SK-N-SH (cell line): ENCODE data around the gene ANKRD39. TPM values are rescaled to one million over a fixed set of nuclear protein-coding genes. Genes with fewer than 3 reads are reported as not detected.

Source experiments
- CTCF ChIA-PET: fragments of 300-600, 350-600 bp; formaldehyde crosslinking; extraction: SDS; loops from one replicate; lab custom pipeline; 2021; lab: Yijun Ruan, JAX
- POLR2A ChIA-PET: fragments of 350-600 bp; sonication (Branson Sonifier 250); formaldehyde crosslinking; extraction: SDS; loops from one replicate; lab custom pipeline; 2020; ENCODE audit warnings: antibody characterized with exemption, inconsistent platforms; lab: Yijun Ruan, JAX
- DNase-seq: peaks from one replicate; pipeline ENCODE4 v3.0.0; 2012
- H2AFZ ChIP-seq: fragments of 200-600 bp; sonication (generic); 2 replicates; pipeline ENCODE4 v1.8.1; 2016; ENCODE audit warnings: antibody characterized with exemption, mild to moderate bottlenecking, low read depth
- H3F3A ChIP-seq: fragments of 200-600 bp; sonication (generic); replicated peaks from 2 replicates; pipeline ENCODE3; 2016; ENCODE audit warnings: antibody characterized with exemption, mild to moderate bottlenecking; ENCODE audit not compliant: insufficient read depth
- H3K27ac ChIP-seq, 2 experiments: fragments of 200-500 bp in 1 of 2; fragments of 200-600 bp in 1 of 2; sonication (Bioruptor generic) in 1 of 2; sonication (generic), shearing (Covaris generic) in 1 of 2; 2 replicates each; pipeline versions ENCODE4 v1.5.1 to v1.6.1; 2014 to 2016; ENCODE audit warnings: low read depth in 2 of 2, inconsistent platforms in 1 of 2, low read length in 1 of 2, mild to moderate bottlenecking in 1 of 2, mixed read lengths in 1 of 2
- H3K27me3 ChIP-seq: fragments of 200-600 bp; sonication (generic), shearing (Covaris generic); 2 replicates; pipeline ENCODE4 v1.6.1; 2016; ENCODE audit warnings: mixed run types; ENCODE audit not compliant: insufficient read depth
- H3K36me3 ChIP-seq, 2 experiments: fragments of 200-500 bp in 1 of 2; fragments of 200-600 bp in 1 of 2; sonication (Bioruptor generic) in 1 of 2; sonication (generic) in 1 of 2; replicated peaks in 1 of 2; 2 replicates each; pipeline versions ENCODE3 to v1.5.1; 2014 to 2016; ENCODE audit warnings: low read length in 1 of 2, mild to moderate bottlenecking in 1 of 2; ENCODE audit not compliant: insufficient read depth in 2 of 2, control insufficient read depth in 1 of 2
- H3K4me1 ChIP-seq, 2 experiments: fragments of 200-500 bp in 1 of 2; fragments of 200-600 bp in 1 of 2; sonication (Bioruptor generic) in 1 of 2; sonication (generic), shearing (Covaris generic) in 1 of 2; 2 replicates each; pipeline versions ENCODE4 v1.5.1 to v1.6.1; 2014 to 2016; ENCODE audit warnings: low read depth in 1 of 2, low read length in 1 of 2, mixed run types in 1 of 2; ENCODE audit not compliant: insufficient read depth in 2 of 2, control insufficient read depth in 1 of 2
- H3K4me2 ChIP-seq: fragments of 200-600 bp; sonication (generic), shearing (Covaris generic); 2 replicates; pipeline ENCODE4 v1.6.1; 2017; ENCODE audit warnings: mixed run types
- H3K4me3 ChIP-seq, 2 experiments: fragments of 200-500 bp in 1 of 2; fragments of 200-600 bp in 1 of 2; sonication (Bioruptor generic) in 1 of 2; sonication (generic), shearing (Covaris generic) in 1 of 2; 2 replicates each; pipeline versions ENCODE4 v1.5.1 to v1.8.1; 2014 to 2016; ENCODE audit warnings: low read depth in 2 of 2, inconsistent platforms in 1 of 2, low read length in 1 of 2, mild to moderate bottlenecking in 1 of 2, mixed read lengths in 1 of 2, moderate library complexity in 1 of 2
- H3K79me2 ChIP-seq: fragments of 200-600 bp; sonication (generic); 2 replicates; pipeline ENCODE4 v1.8.1; 2017; ENCODE audit warnings: mild to moderate bottlenecking; ENCODE audit not compliant: insufficient read depth
- H3K9ac ChIP-seq: fragments of 200-600 bp; sonication (generic); 2 replicates; pipeline ENCODE4 v1.6.1; 2017; ENCODE audit warnings: mixed run types
- H3K9me2 ChIP-seq: fragments of 200-600 bp; sonication (generic); 2 replicates; pipeline ENCODE4 v1.6.1; 2017; ENCODE audit warnings: mixed run types
- H3K9me3 ChIP-seq: fragments of 200-600 bp; sonication (generic); 2 replicates; pipeline ENCODE4 v1.6.1; 2017; ENCODE audit warnings: mixed run types, mild to moderate bottlenecking, moderate library complexity
- H4K20me1 ChIP-seq: fragments of 200-600 bp; sonication (generic); 2 replicates; pipeline ENCODE4 v1.6.1; 2017; ENCODE audit warnings: mild to moderate bottlenecking, mixed run types; ENCODE audit not compliant: insufficient read depth
- CHD2 ChIP-seq: fragments of 150-350 bp; IDR thresholded peaks from 2 replicates; pipeline ENCODE4 v1.6.1; 2018; ENCODE audit warnings: low read length; ENCODE audit not compliant: partially characterized antibody
- ELF1 ChIP-seq: IDR thresholded peaks from 2 replicates; pipeline ENCODE4 v1.4.0; 2012
- EP300 ChIP-seq, 2 experiments: IDR thresholded peaks; 2 replicates each; pipeline versions ENCODE4 v1.4.0 to v1.6.1; 2012; ENCODE audit warnings: borderline replicate concordance in 1 of 2, low read depth in 1 of 2, low read length in 1 of 2
- EZH2phosphoT487 ChIP-seq: fragments of 200-600 bp; sonication (generic); IDR thresholded peaks from 2 replicates; pipeline ENCODE4 v1.6.1; 2017; ENCODE audit warnings: low read depth, mixed run types, mild to moderate bottlenecking, antibody characterized with exemption, moderate library complexity, borderline replicate concordance
- FOXJ3 ChIP-seq: sonication (generic); formaldehyde crosslinking; IDR thresholded peaks from 2 replicates; pipeline ENCODE4 v1.5.1; 2020; ENCODE audit warnings: mild to moderate bottlenecking, missing genetic modification reagents
- FOXM1 ChIP-seq: IDR thresholded peaks from 2 replicates; pipeline ENCODE4 v1.4.0; 2012; ENCODE audit warnings: low read depth, mild to moderate bottlenecking
- JUND ChIP-seq: IDR thresholded peaks from 2 replicates; pipeline ENCODE4 v1.4.0; 2012
- RAD21 ChIP-seq: IDR thresholded peaks from 2 replicates; pipeline ENCODE4 v1.6.1; 2012; ENCODE audit warnings: mild to moderate bottlenecking, low read length
- RCOR1 ChIP-seq: fragments of 150-350 bp; IDR thresholded peaks from 2 replicates; pipeline ENCODE4 v1.6.1; 2017; ENCODE audit warnings: antibody characterized with exemption, low read length
- RXRA ChIP-seq: IDR thresholded peaks from 2 replicates; pipeline ENCODE4 v1.4.0; 2012; ENCODE audit warnings: low read depth, mild to moderate bottlenecking, borderline replicate concordance
- SMC3 ChIP-seq: IDR thresholded peaks from 2 replicates; pipeline ENCODE4 v1.6.1; 2012; ENCODE audit warnings: low read depth, low read length, improper control_type of control experiment
- TEAD4 ChIP-seq: IDR thresholded peaks from 2 replicates; pipeline ENCODE4 v1.4.0; 2012; ENCODE audit warnings: mild to moderate bottlenecking, borderline replicate concordance; ENCODE audit not compliant: insufficient read depth
- YY1 ChIP-seq: IDR thresholded peaks from 2 replicates; pipeline ENCODE4 v1.4.0; 2012; ENCODE audit warnings: low read depth, mild to moderate bottlenecking
- WGBS: methylation state at CpG from one replicate; pipeline ENCODE4 v1.1.6; 2017; ENCODE audit warnings: low lambda C conversion rate; 5-methylcytosine and 5-hydroxymethylcytosine counted together
- polyA plus RNA-seq, 3 experiments: library from polyadenylated mRNA; depleted of rRNA; stranded (reverse); fragments of >200 nt; gene quantifications; 2 replicates each; pipeline ENCODE4 v1.2.3, GENCODE V29; 2012
- TF ChIP-seq, protein P1 (sequence below): IDR thresholded peaks from 2 replicates; pipeline ENCODE4 v1.4.0; 2012; ENCODE audit warnings: low read depth
- TF ChIP-seq, protein P2 (sequence below): IDR thresholded peaks from 2 replicates; pipeline ENCODE4 v1.4.0; 2012; ENCODE audit warnings: low read depth, borderline replicate concordance
- TF ChIP-seq, protein P3 (sequence below): IDR thresholded peaks from 2 replicates; pipeline ENCODE4 v1.6.1; 2012; ENCODE audit warnings: mild to moderate bottlenecking, low read depth, low read length, moderate library complexity

Gene ANKRD39
- polyA plus RNA-seq, 1 of the 3 experiments (the other 2 are of a cell fraction), result 11.8 TPM

DNA sequence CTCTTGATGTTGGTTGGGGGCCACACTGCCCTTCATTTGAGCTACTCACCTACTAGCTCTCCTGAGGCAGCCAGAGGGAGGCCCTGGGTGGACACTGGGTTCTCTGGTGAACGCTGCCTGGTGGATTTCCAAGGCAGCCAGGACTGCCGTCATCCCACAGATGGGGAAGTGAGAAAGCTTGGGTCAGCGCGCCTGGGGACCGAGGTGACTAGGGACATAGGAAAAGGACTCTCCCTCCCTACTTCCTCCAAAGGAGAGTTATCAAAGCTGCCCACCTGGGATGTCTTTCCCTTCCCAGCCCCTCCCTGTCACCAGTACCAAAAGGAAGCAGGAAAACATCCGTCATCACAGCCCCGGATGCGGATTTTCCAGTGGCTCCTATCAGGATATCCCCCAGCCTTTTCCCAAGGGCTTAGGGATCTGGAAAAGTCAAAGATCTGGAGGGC, 15.9 kb upstream of the ANKRD39 start (continued):
- TF ChIP-seq, protein P1, sequence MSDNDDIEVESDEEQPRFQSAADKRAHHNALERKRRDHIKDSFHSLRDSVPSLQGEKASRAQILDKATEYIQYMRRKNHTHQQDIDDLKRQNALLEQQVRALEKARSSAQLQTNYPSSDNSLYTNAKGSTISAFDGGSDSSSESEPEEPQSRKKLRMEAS, result no peak
- TF ChIP-seq SMC3 (no peak), EZH2phosphoT487 (no peak)

DNA sequence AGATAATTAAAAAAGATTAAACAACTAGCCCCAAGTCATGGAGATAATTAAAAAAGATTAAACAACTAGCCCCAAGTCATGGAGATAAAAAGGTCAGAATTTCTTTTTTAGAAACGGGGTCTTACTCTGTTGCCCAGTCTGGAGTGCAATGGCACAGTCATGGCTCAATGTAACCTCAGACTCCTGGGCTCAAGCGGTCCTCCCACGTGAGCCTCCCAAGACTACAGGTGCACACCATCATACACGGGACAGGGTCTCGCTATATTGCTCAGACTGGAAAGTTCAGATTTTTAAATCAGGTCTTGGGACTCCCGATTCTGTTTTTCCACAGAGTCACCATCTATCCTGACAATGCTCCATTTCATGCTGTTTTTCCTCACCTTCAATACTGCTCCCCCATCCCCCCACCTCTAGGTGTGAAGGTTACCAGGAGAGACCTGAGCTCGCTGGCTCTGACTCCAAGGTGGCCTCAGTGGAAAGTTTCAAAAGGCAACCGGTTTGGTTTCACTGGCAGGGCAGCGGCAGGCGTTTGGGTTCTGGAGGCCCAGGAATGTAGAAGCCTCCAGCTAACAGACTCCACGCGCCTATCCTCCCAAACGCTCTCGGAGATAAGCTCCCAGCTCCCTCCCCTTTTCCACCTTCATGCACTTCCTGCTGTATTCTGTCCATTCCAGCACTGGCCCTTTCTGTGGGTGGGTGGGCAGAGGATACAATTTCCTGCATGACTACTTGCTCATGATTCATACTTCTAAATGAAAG, 15.0 kb upstream of the ANKRD39 start:
- 81% methylated on average over 13 of the region's 14 CpGs for WGBS
- Histone ChIP-seq H2AFZ (no peak overlapping the region), H3K36me3 (no peaks in the 10 kb centered on the region), H3K27me3 (no peaks in the 10 kb centered on the region), H3K4me3 (no peak overlapping the region), H4K20me1 (no peaks in the 10 kb centered on the region; the same call in 1 of the 2 replicates), H3K9ac (no peak overlapping the region), H3K4me1 (peaks cover 9 to 47% of the 10 kb centered on the region in 2 experiments; a peak in 2 of 4 replicates), H3K9me2 (no peaks in the 10 kb centered on the region), H3K4me2 (no peak overlapping the region), H3F3A (no peaks in the 10 kb centered on the region), H3K79me2 (peaks cover 14% of the 10 kb centered on the region), H3K9me3 (no peaks in the 10 kb centered on the region), H3K27ac (no peak overlapping the region)
- POLR2A ChIA-PET, result no interaction called here
- TF ChIP-seq FOXJ3 (CRISPR knock-in tag) (no peak), ELF1 (no peak), YY1 (no peak), EP300 (IDR thresholded peaks at IDR 0.05; ENCODE audit: borderline replicate concordance in 1 of 2, low read depth in 1 of 2, low read length in 1 of 2) (no peak), CHD2 (no peak), TEAD4 (no peak), JUND (no peak), RCOR1 (no peak), RXRA (no peak), RAD21 (no peak), FOXM1 (no peak)
- TF ChIP-seq, protein P2, sequence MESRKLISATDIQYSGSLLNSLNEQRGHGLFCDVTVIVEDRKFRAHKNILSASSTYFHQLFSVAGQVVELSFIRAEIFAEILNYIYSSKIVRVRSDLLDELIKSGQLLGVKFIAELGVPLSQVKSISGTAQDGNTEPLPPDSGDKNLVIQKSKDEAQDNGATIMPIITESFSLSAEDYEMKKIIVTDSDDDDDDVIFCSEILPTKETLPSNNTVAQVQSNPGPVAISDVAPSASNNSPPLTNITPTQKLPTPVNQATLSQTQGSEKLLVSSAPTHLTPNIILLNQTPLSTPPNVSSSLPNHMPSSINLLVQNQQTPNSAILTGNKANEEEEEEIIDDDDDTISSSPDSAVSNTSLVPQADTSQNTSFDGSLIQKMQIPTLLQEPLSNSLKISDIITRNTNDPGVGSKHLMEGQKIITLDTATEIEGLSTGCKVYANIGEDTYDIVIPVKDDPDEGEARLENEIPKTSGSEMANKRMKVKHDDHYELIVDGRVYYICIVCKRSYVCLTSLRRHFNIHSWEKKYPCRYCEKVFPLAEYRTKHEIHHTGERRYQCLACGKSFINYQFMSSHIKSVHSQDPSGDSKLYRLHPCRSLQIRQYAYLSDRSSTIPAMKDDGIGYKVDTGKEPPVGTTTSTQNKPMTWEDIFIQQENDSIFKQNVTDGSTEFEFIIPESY, result no peak
- TF ChIP-seq, protein P3, sequence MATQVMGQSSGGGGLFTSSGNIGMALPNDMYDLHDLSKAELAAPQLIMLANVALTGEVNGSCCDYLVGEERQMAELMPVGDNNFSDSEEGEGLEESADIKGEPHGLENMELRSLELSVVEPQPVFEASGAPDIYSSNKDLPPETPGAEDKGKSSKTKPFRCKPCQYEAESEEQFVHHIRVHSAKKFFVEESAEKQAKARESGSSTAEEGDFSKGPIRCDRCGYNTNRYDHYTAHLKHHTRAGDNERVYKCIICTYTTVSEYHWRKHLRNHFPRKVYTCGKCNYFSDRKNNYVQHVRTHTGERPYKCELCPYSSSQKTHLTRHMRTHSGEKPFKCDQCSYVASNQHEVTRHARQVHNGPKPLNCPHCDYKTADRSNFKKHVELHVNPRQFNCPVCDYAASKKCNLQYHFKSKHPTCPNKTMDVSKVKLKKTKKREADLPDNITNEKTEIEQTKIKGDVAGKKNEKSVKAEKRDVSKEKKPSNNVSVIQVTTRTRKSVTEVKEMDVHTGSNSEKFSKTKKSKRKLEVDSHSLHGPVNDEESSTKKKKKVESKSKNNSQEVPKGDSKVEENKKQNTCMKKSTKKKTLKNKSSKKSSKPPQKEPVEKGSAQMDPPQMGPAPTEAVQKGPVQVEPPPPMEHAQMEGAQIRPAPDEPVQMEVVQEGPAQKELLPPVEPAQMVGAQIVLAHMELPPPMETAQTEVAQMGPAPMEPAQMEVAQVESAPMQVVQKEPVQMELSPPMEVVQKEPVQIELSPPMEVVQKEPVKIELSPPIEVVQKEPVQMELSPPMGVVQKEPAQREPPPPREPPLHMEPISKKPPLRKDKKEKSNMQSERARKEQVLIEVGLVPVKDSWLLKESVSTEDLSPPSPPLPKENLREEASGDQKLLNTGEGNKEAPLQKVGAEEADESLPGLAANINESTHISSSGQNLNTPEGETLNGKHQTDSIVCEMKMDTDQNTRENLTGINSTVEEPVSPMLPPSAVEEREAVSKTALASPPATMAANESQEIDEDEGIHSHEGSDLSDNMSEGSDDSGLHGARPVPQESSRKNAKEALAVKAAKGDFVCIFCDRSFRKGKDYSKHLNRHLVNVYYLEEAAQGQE, result no peak
- CTCF ChIA-PET, result interaction anchor here (1.2 to 5.7 kb wide), 3 partner anchors 15 to 85 kb away, joined by 3 to 34 read pairs (median 9); partner anchors contain the start of gene ANKRD39
- DNase-seq, result no peak
